Hepatocyte (in vitro differentiated cells): ENCODE results near the gene CROCC2. TPM values are rescaled to one million over a fixed set of nuclear protein-coding genes. Genes with fewer than 3 reads are reported as not detected.

Source experiments
- DNase-seq: peaks from one replicate; pipeline ENCODE4 v3.0.0-alpha.2; 2016; ENCODE audit warnings: low spot score
- H2AFZ ChIP-seq: fragments of 200-600 bp; sonication (generic); 2 replicates; pipeline ENCODE4 v1.6.0; 2016; ENCODE audit warnings: antibody characterized with exemption, mild to moderate bottlenecking
- H3K27ac ChIP-seq: fragments of 200-600 bp; sonication (generic); 2 replicates; pipeline ENCODE4 v1.5.1; 2016; ENCODE audit warnings: mild to moderate bottlenecking
- H3K27me3 ChIP-seq: fragments of 200-600 bp; sonication (generic); 2 replicates; pipeline ENCODE4 v1.6.1; 2016
- H3K36me3 ChIP-seq: fragments of 200-600 bp; sonication (generic); replicated peaks from 2 replicates; pipeline ENCODE4 v1.5.1; 2016; ENCODE audit warnings: low read depth; ENCODE audit not compliant: insufficient read depth
- H3K4me1 ChIP-seq: fragments of 200-600 bp; sonication (generic); 2 replicates; pipeline ENCODE4 v1.5.1; 2016; ENCODE audit warnings: mild to moderate bottlenecking, moderate library complexity; ENCODE audit not compliant: insufficient read depth
- H3K4me2 ChIP-seq: fragments of 200-600 bp; sonication (generic); 2 replicates; pipeline ENCODE4 v1.6.0; 2016
- H3K4me3 ChIP-seq: fragments of 200-600 bp; sonication (generic); 2 replicates; pipeline ENCODE4 v1.5.1; 2016; ENCODE audit warnings: mild to moderate bottlenecking
- H3K79me2 ChIP-seq: fragments of 200-600 bp; sonication (generic); 2 replicates; pipeline ENCODE4 v1.6.0; 2017; ENCODE audit warnings: mild to moderate bottlenecking
- H3K9me2 ChIP-seq: fragments of 200-600 bp; sonication (generic); replicated peaks from 2 replicates; pipeline ENCODE4 v1.6.0; 2017; ENCODE audit warnings: mild to moderate bottlenecking; ENCODE audit not compliant: insufficient read depth
- H3K9me3 ChIP-seq: fragments of 200-600 bp; sonication (generic); 2 replicates; pipeline ENCODE4 v1.5.1; 2016; ENCODE audit warnings: low read depth, mild to moderate bottlenecking
- H4K20me1 ChIP-seq: fragments of 200-600 bp; sonication (generic); 2 replicates; pipeline ENCODE4 v1.6.0; 2016; ENCODE audit warnings: mild to moderate bottlenecking; ENCODE audit not compliant: insufficient read depth, poor library complexity, severe bottlenecking
- CTCF ChIP-seq: fragments of 200-600 bp; sonication (generic); IDR thresholded peaks from 2 replicates; pipeline ENCODE4 v1.5.1; 2016; ENCODE audit warnings: antibody characterized with exemption, mild to moderate bottlenecking; ENCODE audit not compliant: poor library complexity
- EZH2 ChIP-seq: fragments of 200-600 bp; sonication (generic); IDR thresholded peaks from 2 replicates; pipeline ENCODE4 v1.6.1; 2016; ENCODE audit warnings: antibody characterized with exemption, mild to moderate bottlenecking, borderline replicate concordance
- EZH2phosphoT487 ChIP-seq: fragments of 200-600 bp; sonication (generic); IDR thresholded peaks from one replicate; pipeline ENCODE4 v1.6.1; 2018; ENCODE audit warnings: antibody characterized with exemption, mild to moderate bottlenecking, low read depth, moderate library complexity; ENCODE audit not compliant: unreplicated experiment, severe bottlenecking
- WGBS: methylation state at CpG from one replicate; pipeline ENCODE4 v1.1.6; 2016; ENCODE audit warnings: low lambda C conversion rate; ENCODE audit errors: missing lambda C conversion rate; 5-methylcytosine and 5-hydroxymethylcytosine counted together
- polyA plus RNA-seq: library from polyadenylated mRNA; unstranded; fragments of >200 nt; fragmentation: Nextera tagmentation; extraction: Ambion mirVana; gene quantifications from 2 replicates; pipeline ENCODE4 v1.2.1, GENCODE V29; 2016
- total RNA-seq: library from RNA; depleted of rRNA; stranded (reverse); fragments of >200 nt; gene quantifications from 2 replicates; pipeline ENCODE4 v1.2.3, GENCODE V29; 2014

Gene CROCC2
- total and polyA plus RNA-seq, 2 experiments from 2014 or later, result 0.04 to 0.10 TPM

GRCh38 chr2:240888890-240889573 lies 17.1 kb upstream of the CROCC2 start:
- H3K27ac ChIP-seq, result no peak overlapping the region
- no peak for TF ChIP-seq CTCF
- no peak for TF ChIP-seq EZH2phosphoT487
- TF ChIP-seq EZH2, result no peak
- DNase-seq, result no peak
- WGBS, result 85% methylated on average over 9 of the region's 11 CpGs
- H3K9me3 ChIP-seq, result no peaks in the 10 kb centered on the region
- no peak overlapping the region for H3K4me3 ChIP-seq
- no peaks in the 10 kb centered on the region for H3K9me2 ChIP-seq
- H3K36me3 ChIP-seq, result no peaks in the 10 kb centered on the region
- no peak overlapping the region for H3K4me2 ChIP-seq
- H3K79me2 ChIP-seq, result no peaks in the 10 kb centered on the region
- H2AFZ ChIP-seq, result no peak overlapping the region
- no peaks in the 10 kb centered on the region for H3K27me3 ChIP-seq
- H4K20me1 ChIP-seq, result no peaks in the 10 kb centered on the region
- H3K4me1 ChIP-seq, result peaks cover 15% of the 10 kb centered on the region

- Histone ChIP-seq H2AFZ (no peak overlapping the region), H3K79me2 (no peaks in the 10 kb centered on the region), H3K4me2 (no peak overlapping the region), H3K9me3 (no peaks in the 10 kb centered on the region), H3K4me1 (peaks cover 18% of the 10 kb centered on the region), H3K36me3 (no peaks in the 10 kb centered on the region), H3K27me3 (no peaks in the 10 kb centered on the region), H3K9me2 (no peaks in the 10 kb centered on the region), H3K4me3 (no peak overlapping the region), H3K27ac (no peak overlapping the region), H4K20me1 (no peaks in the 10 kb centered on the region)
- DNase-seq, result no peak
- TF ChIP-seq EZH2phosphoT487 (no peak), CTCF (no peak), EZH2 (no peak)
- whole genome bisulfite sequencing, result 85% methylated on average over 38 of the region's 38 CpGs
Measured at GRCh38 chr2:240889601-240890560, 16.3 kb upstream of the CROCC2 start.

- Histone ChIP-seq H3K9me3 (no peaks in the 10 kb centered on the region), H3K4me3 (no peak overlapping the region), H3K79me2 (no peaks in the 10 kb centered on the region), H2AFZ (no peak overlapping the region), H3K36me3 (no peaks in the 10 kb centered on the region), H3K27ac (no peak overlapping the region), H4K20me1 (no peaks in the 10 kb centered on the region), H3K27me3 (no peaks in the 10 kb centered on the region), H3K4me2 (no peak overlapping the region), H3K4me1 (peaks cover 20% of the 10 kb centered on the region), H3K9me2 (no peaks in the 10 kb centered on the region)
- 98% methylated on average over 14 of the region's 14 CpGs for WGBS
- TF ChIP-seq EZH2phosphoT487, result no peak
- TF ChIP-seq CTCF, result no peak
- TF ChIP-seq EZH2, result no peak
- DNase-seq, result no peak
Measured at GRCh38 chr2:240890691-240891090, 15.4 kb upstream of the CROCC2 start.
